Smooth muscle cell (in vitro differentiated cells): Measurements from ENCODE around the gene USP44. TPM values are rescaled to one million over a fixed set of nuclear protein-coding genes. Genes with fewer than 3 reads are reported as not detected.

Experiments used
- DNase-seq: peaks from one replicate; lab custom pipeline; 2025; ENCODE audit not compliant: unreplicated experiment; lab: John Stamatoyannopoulos, UW
- H2AFZ ChIP-seq: fragments of 200-600 bp; sonication (generic); 2 replicates; pipeline ENCODE4 v1.6.0; 2016; ENCODE audit warnings: antibody characterized with exemption, low read depth, mild to moderate bottlenecking
- H3F3A ChIP-seq: fragments of 200-600 bp; sonication (generic); 2 replicates; pipeline ENCODE4 v1.6.0; 2017; ENCODE audit warnings: antibody characterized with exemption, low read depth
- H3K27ac ChIP-seq: fragments of 200-600 bp; sonication (generic); 2 replicates; pipeline ENCODE4 v1.5.1; 2016; ENCODE audit warnings: low read depth, mild to moderate bottlenecking
- H3K27me3 ChIP-seq: fragments of 200-600 bp; sonication (generic); 2 replicates; pipeline ENCODE4 v1.6.1; 2016; ENCODE audit warnings: low read depth, mild to moderate bottlenecking
- H3K36me3 ChIP-seq: fragments of 200-600 bp; sonication (generic); 2 replicates; pipeline ENCODE4 v1.5.1; 2016; ENCODE audit warnings: low read depth
- H3K4me1 ChIP-seq: fragments of 200-600 bp; sonication (generic); 2 replicates; pipeline ENCODE4 v1.5.1; 2016; ENCODE audit warnings: low read depth
- H3K4me2 ChIP-seq: fragments of 200-600 bp; sonication (generic); 2 replicates; pipeline ENCODE4 v1.6.0; 2016; ENCODE audit warnings: mild to moderate bottlenecking
- H3K4me3 ChIP-seq: fragments of 200-600 bp; sonication (generic); 2 replicates; pipeline ENCODE4 v1.5.1; 2016; ENCODE audit warnings: mild to moderate bottlenecking
- H3K79me2 ChIP-seq: fragments of 200-600 bp; sonication (generic); 2 replicates; pipeline ENCODE4 v1.6.0; 2016; ENCODE audit warnings: low read depth, mild to moderate bottlenecking
- H3K9ac ChIP-seq: fragments of 200-600 bp; sonication (generic); 2 replicates; pipeline ENCODE4 v1.6.0; 2016; ENCODE audit warnings: low read depth
- H3K9me3 ChIP-seq: fragments of 200-600 bp; sonication (generic); replicated peaks from 2 replicates; pipeline ENCODE4 v1.5.1; 2016; ENCODE audit warnings: low read depth
- H4K20me1 ChIP-seq: fragments of 200-600 bp; sonication (generic); 2 replicates; pipeline ENCODE4 v1.6.0; 2016; ENCODE audit warnings: low read depth
- WGBS: methylation state at CpG from one replicate; pipeline ENCODE4 v1.1.7; 2016; ENCODE audit warnings: low lambda C conversion rate; 5-methylcytosine and 5-hydroxymethylcytosine counted together
- polyA plus RNA-seq: library from polyadenylated mRNA; unstranded; fragments of >200 nt; fragmentation: Nextera tagmentation; extraction: Ambion mirVana; gene quantifications from 2 replicates; pipeline ENCODE4 v1.2.1, GENCODE V29; 2016
- total RNA-seq: library from RNA; depleted of rRNA; stranded (reverse); fragments of >200 nt; gene quantifications from 2 replicates; pipeline ENCODE4 v1.2.3, GENCODE V29; 2014
- TF ChIP-seq, protein P1 (sequence below): fragments of 200-600 bp; sonication (generic); IDR thresholded peaks from 2 replicates; pipeline ENCODE4 v1.5.1; 2017; ENCODE audit warnings: borderline replicate concordance, mild to moderate bottlenecking, antibody characterized with exemption; ENCODE audit not compliant: insufficient read depth, poor library complexity, severe bottlenecking

The USP44 gene
- total and polyA plus RNA-seq, 2 experiments from 2014 or later, result 0.10 TPM; not detected in 1

- H4K20me1 ChIP-seq, result no peaks in the 10 kb centered on the region
- no peak overlapping the region for H3K9ac ChIP-seq
- no peak overlapping the region for H3K4me3 ChIP-seq
- no peak overlapping the region for H2AFZ ChIP-seq
- H3K27ac ChIP-seq, result no peak overlapping the region
- H3F3A ChIP-seq, result no peaks in the 10 kb centered on the region
- TF ChIP-seq, protein P1, sequence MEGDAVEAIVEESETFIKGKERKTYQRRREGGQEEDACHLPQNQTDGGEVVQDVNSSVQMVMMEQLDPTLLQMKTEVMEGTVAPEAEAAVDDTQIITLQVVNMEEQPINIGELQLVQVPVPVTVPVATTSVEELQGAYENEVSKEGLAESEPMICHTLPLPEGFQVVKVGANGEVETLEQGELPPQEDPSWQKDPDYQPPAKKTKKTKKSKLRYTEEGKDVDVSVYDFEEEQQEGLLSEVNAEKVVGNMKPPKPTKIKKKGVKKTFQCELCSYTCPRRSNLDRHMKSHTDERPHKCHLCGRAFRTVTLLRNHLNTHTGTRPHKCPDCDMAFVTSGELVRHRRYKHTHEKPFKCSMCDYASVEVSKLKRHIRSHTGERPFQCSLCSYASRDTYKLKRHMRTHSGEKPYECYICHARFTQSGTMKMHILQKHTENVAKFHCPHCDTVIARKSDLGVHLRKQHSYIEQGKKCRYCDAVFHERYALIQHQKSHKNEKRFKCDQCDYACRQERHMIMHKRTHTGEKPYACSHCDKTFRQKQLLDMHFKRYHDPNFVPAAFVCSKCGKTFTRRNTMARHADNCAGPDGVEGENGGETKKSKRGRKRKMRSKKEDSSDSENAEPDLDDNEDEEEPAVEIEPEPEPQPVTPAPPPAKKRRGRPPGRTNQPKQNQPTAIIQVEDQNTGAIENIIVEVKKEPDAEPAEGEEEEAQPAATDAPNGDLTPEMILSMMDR, result no peak
- 78% methylated on average over 7 of the region's 7 CpGs for WGBS
- H3K27me3 ChIP-seq, result no peaks in the 10 kb centered on the region
- H3K79me2 ChIP-seq, result no peaks in the 10 kb centered on the region
- H3K4me1 ChIP-seq, result no peaks in the 10 kb centered on the region
- DNase-seq, result no peak
- H3K9me3 ChIP-seq, result no peaks in the 10 kb centered on the region
- H3K4me2 ChIP-seq, result no peak overlapping the region
- H3K36me3 ChIP-seq, result no peaks in the 10 kb centered on the region
Observed at GRCh38 chr12:95593266-95593871, 42.1 kb upstream of the USP44 start.

DNA sequence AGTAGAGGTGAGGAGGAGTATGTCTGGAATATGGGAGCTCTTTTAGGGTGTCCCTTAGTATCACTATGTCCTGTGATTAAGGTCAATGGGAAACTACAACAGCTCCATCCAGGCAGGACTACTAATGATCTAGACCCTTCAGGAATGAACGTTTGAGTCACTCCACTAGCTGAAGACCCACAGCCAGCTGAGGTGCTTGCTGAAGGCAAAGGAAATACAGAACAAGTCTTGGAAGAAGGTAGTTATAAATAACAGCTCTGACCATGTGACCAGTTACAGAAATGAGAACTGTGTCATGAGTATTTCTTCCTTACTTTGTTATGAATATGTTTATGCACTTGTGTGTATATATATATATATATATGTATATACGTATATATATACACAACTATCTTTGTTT lies 40.5 kb upstream of the USP44 start:
- Histone ChIP-seq H3K27me3 (no peaks in the 10 kb centered on the region), H3K9ac (no peak overlapping the region), H3K27ac (no peak overlapping the region), H3K9me3 (no peaks in the 10 kb centered on the region), H4K20me1 (no peaks in the 10 kb centered on the region), H3K4me1 (no peaks in the 10 kb centered on the region), H3K4me2 (no peak overlapping the region), H3K36me3 (no peaks in the 10 kb centered on the region), H2AFZ (no peak overlapping the region), H3K79me2 (no peaks in the 10 kb centered on the region), H3F3A (no peaks in the 10 kb centered on the region), H3K4me3 (no peak overlapping the region)
- TF ChIP-seq, protein P1, result no peak
- DNase-seq, result no peak
- WGBS, result 75% methylated on average over 2 of the region's 2 CpGs

DNA sequence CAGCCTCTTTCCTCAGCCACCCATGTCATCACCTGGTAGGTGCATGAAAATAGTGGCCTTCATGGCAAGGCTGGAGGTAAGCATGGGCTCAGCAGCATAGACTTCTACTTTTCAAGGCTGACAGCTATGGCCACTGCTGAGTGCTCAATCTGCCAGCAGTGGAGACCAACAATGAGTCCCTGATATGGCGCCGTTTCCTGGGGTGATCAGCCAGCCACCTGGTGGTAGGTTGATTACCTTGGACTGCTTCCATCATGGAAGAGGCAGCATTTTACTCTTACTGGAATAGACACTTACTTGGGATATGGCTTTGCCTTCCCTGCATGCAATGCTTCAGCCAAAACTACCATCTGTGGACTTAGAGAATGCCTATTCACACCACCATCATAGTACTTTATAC lies 39.5 kb upstream of the USP44 start:
- no peak overlapping the region for H3K27ac ChIP-seq
- no peak overlapping the region for H2AFZ ChIP-seq
- no peaks in the 10 kb centered on the region for H3K79me2 ChIP-seq
- no peaks in the 10 kb centered on the region for H4K20me1 ChIP-seq
- H3K27me3 ChIP-seq, result no peaks in the 10 kb centered on the region
- H3K4me3 ChIP-seq, result no peak overlapping the region
- no peak for DNase-seq
- H3K9me3 ChIP-seq, result no peaks in the 10 kb centered on the region
- H3K36me3 ChIP-seq, result no peaks in the 10 kb centered on the region
- no peaks in the 10 kb centered on the region for H3F3A ChIP-seq
- WGBS, result 97% methylated on average over 2 of the region's 2 CpGs
- no peak overlapping the region for H3K4me2 ChIP-seq
- H3K9ac ChIP-seq, result no peak overlapping the region
- H3K4me1 ChIP-seq, result no peaks in the 10 kb centered on the region
- TF ChIP-seq, protein P1, result no peak

GRCh38 chr12:95583933-95584332 lies 32.7 kb upstream of the USP44 start:
- Histone ChIP-seq H3K27me3 (no peaks in the 10 kb centered on the region), H3K4me3 (no peak overlapping the region), H3K9ac (no peak overlapping the region), H3K36me3 (no peaks in the 10 kb centered on the region), H3K79me2 (no peaks in the 10 kb centered on the region), H3K4me2 (no peak overlapping the region), H4K20me1 (no peaks in the 10 kb centered on the region), H3K27ac (no peak overlapping the region), H2AFZ (no peak overlapping the region), H3K4me1 (no peaks in the 10 kb centered on the region), H3F3A (no peaks in the 10 kb centered on the region), H3K9me3 (no peaks in the 10 kb centered on the region)
- no peak for DNase-seq
- 93% methylated on average over 2 of the region's 2 CpGs for WGBS
- TF ChIP-seq, protein P1, result no peak
